Measurements from ENCODE around the gene NINL. TPM values are rescaled to one million over a fixed set of nuclear protein-coding genes. Genes with fewer than 3 reads are reported as not detected.
"Not testable (repeated sequence)": the region's sequence is repeated elsewhere in the genome, so short reads cannot be mapped to it uniquely, and the experiment has no call there.

Gene NINL
- polyA plus RNA-seq, 1 donor (not counting 4 experiments of a cell fraction or from before 2014, with no cell fraction given): 0.79 TPM

GRCh38 chr20:25552977-25553376 lies 32.4 kb downstream of the NINL start:
- Histone ChIP-seq H3K4me1 (ENCODE audit: control insufficient read depth, extremely low read depth, insufficient read depth, low read length) (no peaks in the 10 kb centered on the region), H4K20me1 (ENCODE audit: control insufficient read depth, extremely low read depth, insufficient read depth, low read length) (no peaks in the 10 kb centered on the region)
- TF ChIP-seq, protein P1, sequence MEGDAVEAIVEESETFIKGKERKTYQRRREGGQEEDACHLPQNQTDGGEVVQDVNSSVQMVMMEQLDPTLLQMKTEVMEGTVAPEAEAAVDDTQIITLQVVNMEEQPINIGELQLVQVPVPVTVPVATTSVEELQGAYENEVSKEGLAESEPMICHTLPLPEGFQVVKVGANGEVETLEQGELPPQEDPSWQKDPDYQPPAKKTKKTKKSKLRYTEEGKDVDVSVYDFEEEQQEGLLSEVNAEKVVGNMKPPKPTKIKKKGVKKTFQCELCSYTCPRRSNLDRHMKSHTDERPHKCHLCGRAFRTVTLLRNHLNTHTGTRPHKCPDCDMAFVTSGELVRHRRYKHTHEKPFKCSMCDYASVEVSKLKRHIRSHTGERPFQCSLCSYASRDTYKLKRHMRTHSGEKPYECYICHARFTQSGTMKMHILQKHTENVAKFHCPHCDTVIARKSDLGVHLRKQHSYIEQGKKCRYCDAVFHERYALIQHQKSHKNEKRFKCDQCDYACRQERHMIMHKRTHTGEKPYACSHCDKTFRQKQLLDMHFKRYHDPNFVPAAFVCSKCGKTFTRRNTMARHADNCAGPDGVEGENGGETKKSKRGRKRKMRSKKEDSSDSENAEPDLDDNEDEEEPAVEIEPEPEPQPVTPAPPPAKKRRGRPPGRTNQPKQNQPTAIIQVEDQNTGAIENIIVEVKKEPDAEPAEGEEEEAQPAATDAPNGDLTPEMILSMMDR (optimal IDR thresholded peaks at IDR 0.05 in 1 of 3, IDR thresholded peaks at IDR 0.05 in 1 of 3, conservative IDR thresholded peaks at IDR 0.05 in 1 of 3; ENCODE audit: extremely low read depth in 1 of 3, insufficient read depth in 2 of 3, low read length in 3 of 3): no peak
- no peak for TF ChIP-seq EZH2 (IDR thresholded peaks at IDR 0.05; ENCODE audit: low read length)

DNA sequence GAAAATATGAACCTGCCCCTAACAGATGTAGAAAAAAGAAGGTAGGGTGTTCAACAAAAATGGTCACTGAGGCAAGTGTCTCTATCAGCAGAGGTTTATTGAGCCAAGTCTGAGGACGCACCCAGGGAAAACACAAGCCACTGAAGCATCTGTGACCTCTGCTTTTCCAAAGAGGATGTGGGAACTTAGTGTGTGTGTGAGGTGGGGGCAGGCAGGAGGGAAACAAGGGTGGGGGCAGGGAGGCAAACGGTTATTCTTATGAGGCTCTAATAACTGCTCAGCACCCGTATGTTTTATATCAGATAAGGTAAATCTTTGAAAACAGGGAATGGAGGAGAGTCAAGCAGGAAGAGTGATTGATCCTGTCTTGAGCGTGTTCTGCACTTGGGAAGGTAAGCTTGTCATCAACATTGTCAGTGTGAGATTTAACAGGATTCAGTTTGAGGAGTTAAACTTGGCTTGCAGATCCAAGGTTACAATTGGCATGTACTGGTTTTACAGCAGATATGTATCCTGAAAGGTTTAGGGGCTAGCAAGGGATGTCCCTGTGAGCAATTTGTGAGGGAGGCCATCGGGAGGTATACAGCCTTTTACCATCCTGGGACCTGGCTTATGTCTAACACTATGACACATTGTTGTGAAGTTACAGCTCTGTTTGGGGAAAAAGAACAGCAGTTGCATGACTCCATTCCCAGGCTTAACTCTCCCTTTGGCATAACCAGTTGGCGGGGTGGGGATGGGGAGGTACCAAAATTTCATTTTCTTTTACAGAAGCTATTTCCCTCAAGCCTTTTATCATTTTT lies 33.7 kb downstream of the NINL start:
- DNase-seq (ENCODE audit: low read depth, low spot score) (no peak), FAIRE-seq (no peak)
- H3K9me3 ChIP-seq (ENCODE audit: control insufficient read depth, low read depth, low read length): no peaks in the 10 kb centered on the region
- H2AFZ ChIP-seq (ENCODE audit: control insufficient read depth, low read length): no peak overlapping the region
- no peak for TF ChIP-seq EZH2 (IDR thresholded peaks at IDR 0.05; ENCODE audit: low read length)
- TF ChIP-seq, protein P1 (optimal IDR thresholded peaks at IDR 0.05 in 1 of 3, IDR thresholded peaks at IDR 0.05 in 1 of 3, conservative IDR thresholded peaks at IDR 0.05 in 1 of 3; ENCODE audit: extremely low read depth in 1 of 3, insufficient read depth in 2 of 3, low read length in 3 of 3): no peak
- dilution Hi-C loops (cut with MboI; ENCODE audit: extremely low pct_ligation_motif_present, low sequenced_read_pairs): no loop called here
- no peak overlapping the region for H3K27ac ChIP-seq (ENCODE audit: control insufficient read depth, insufficient read depth, low read length)
- H3K4me2 ChIP-seq (ENCODE audit: control insufficient read depth, extremely low read depth, insufficient read depth, low read depth, low read length): no peak overlapping the region
- no peak overlapping the region for H3K9ac ChIP-seq (ENCODE audit: control insufficient read depth, extremely low read depth, insufficient read depth, low read length)
- no peaks in the 10 kb centered on the region for H3K79me2 ChIP-seq (ENCODE audit: control insufficient read depth, insufficient read depth, low read length)
- H3K4me3 ChIP-seq (ENCODE audit: control insufficient read depth in 2 of 3, extremely low read depth in 1 of 3, insufficient read depth in 2 of 3, low read depth in 1 of 3, low read length in 3 of 3): no peak overlapping the region
- H3K27me3 ChIP-seq (ENCODE audit: control insufficient read depth, extremely low read depth, insufficient read depth, low read length): no peaks in the 10 kb centered on the region
- H4K20me1 ChIP-seq (ENCODE audit: control insufficient read depth, extremely low read depth, insufficient read depth, low read length): no peaks in the 10 kb centered on the region
- no peaks in the 10 kb centered on the region for H3K4me1 ChIP-seq (ENCODE audit: control insufficient read depth, extremely low read depth, insufficient read depth, low read length)
- no peaks in the 10 kb centered on the region for H3K9me1 ChIP-seq (ENCODE audit: control insufficient read depth, extremely low read depth, insufficient read depth, low read length)
- H3K36me3 ChIP-seq (ENCODE audit: control insufficient read depth in 2 of 2, extremely low read depth in 1 of 2, insufficient read depth in 2 of 2, low read length in 2 of 2): no peaks in the 10 kb centered on the region

More at GRCh38 chr20:25552977-25553376, 32.4 kb downstream of the NINL start:
- Histone ChIP-seq H3K9me3 (ENCODE audit: control insufficient read depth, low read depth, low read length) (no peaks in the 10 kb centered on the region), H3K27me3 (ENCODE audit: control insufficient read depth, extremely low read depth, insufficient read depth, low read length) (no peaks in the 10 kb centered on the region), H3K4me3 (ENCODE audit: control insufficient read depth in 2 of 3, extremely low read depth in 1 of 3, insufficient read depth in 2 of 3, low read depth in 1 of 3, low read length in 3 of 3) (no peak overlapping the region), H3K9me1 (ENCODE audit: control insufficient read depth, extremely low read depth, insufficient read depth, low read length) (no peaks in the 10 kb centered on the region), H3K27ac (ENCODE audit: control insufficient read depth, insufficient read depth, low read length) (no peak overlapping the region), H3K79me2 (ENCODE audit: control insufficient read depth, insufficient read depth, low read length) (no peaks in the 10 kb centered on the region), H2AFZ (ENCODE audit: control insufficient read depth, low read length) (no peak overlapping the region), H3K4me2 (ENCODE audit: control insufficient read depth, extremely low read depth, insufficient read depth, low read depth, low read length) (no peak overlapping the region), H3K36me3 (ENCODE audit: control insufficient read depth in 2 of 2, extremely low read depth in 1 of 2, insufficient read depth in 2 of 2, low read length in 2 of 2) (no peaks in the 10 kb centered on the region), H3K9ac (ENCODE audit: control insufficient read depth, extremely low read depth, insufficient read depth, low read length) (no peak overlapping the region)
- DNase-seq (ENCODE audit: low read depth, low spot score) (no peak), FAIRE-seq (no peak)
- dilution Hi-C loops (cut with MboI; ENCODE audit: extremely low pct_ligation_motif_present, low sequenced_read_pairs): no loop called here

DNA sequence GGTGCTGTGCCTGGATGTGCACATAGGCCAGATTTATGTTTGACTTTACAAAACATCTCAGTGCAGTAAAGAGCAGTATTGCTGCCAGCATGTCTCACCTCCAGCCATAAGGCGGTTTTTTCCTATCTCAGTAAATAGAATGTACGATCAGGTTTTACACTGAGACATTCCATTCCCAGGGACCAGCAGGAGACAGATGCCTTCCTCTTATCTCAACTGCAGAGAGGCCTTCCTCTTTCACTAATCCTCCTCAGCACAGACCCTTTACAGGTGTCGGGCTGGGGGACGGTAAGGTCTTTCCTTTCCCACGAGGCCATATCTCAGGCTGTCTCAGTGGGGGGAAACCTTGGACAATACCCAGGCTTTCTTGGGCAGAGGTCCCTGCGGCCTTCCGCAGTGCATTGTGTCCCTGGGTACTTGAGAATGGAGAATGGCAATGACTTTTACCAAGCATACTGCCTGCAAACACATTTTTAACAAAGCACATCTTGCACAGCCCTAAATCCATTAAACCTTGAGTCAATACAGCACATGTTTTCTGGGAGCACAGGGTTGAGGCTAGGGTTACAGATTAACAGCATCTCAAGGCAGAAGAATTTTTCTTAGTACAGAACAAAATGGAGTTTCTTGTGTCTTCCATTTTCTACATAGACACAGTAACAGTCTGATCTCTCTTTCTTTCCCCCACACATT lies 34.5 kb downstream of the NINL start:
- H2AFZ ChIP-seq (ENCODE audit: control insufficient read depth, low read length); DNase-seq (ENCODE audit: low read depth, low spot score); H3K9me1 ChIP-seq (ENCODE audit: control insufficient read depth, extremely low read depth, insufficient read depth, low read length); H3K4me1 ChIP-seq (ENCODE audit: control insufficient read depth, extremely low read depth, insufficient read depth, low read length); FAIRE-seq; H3K79me2 ChIP-seq (ENCODE audit: control insufficient read depth, insufficient read depth, low read length); H4K20me1 ChIP-seq (ENCODE audit: control insufficient read depth, extremely low read depth, insufficient read depth, low read length); H3K4me3 ChIP-seq (ENCODE audit: control insufficient read depth in 2 of 3, extremely low read depth in 1 of 3, insufficient read depth in 2 of 3, low read depth in 1 of 3, low read length in 3 of 3); H3K27me3 ChIP-seq (ENCODE audit: control insufficient read depth, extremely low read depth, insufficient read depth, low read length); H3K9ac ChIP-seq (ENCODE audit: control insufficient read depth, extremely low read depth, insufficient read depth, low read length); H3K4me2 ChIP-seq (ENCODE audit: control insufficient read depth, extremely low read depth, insufficient read depth, low read depth, low read length); H3K27ac ChIP-seq (ENCODE audit: control insufficient read depth, insufficient read depth, low read length); dilution Hi-C loops (cut with MboI; ENCODE audit: extremely low pct_ligation_motif_present, low sequenced_read_pairs); H3K9me3 ChIP-seq (ENCODE audit: control insufficient read depth, low read depth, low read length); H3K36me3 ChIP-seq (ENCODE audit: control insufficient read depth in 2 of 2, extremely low read depth in 1 of 2, insufficient read depth in 2 of 2, low read length in 2 of 2): not testable (repeated sequence)
